GM12878 (cell line): ENCODE measurements around the gene SLC35D2. TPM values are rescaled to one million over a fixed set of nuclear protein-coding genes. Genes with fewer than 3 reads are reported as not detected.
A peak's percentile ranks its signal among the peaks of the same experiment; 100 is the strongest.

ENCODE experiments used
- ATAC-seq: fragments of 200-7000 bp; cut with Tn5 transposase; 3 replicates; pipeline ENCODE4 v1.9.1; 2020; ENCODE audit warnings: mild to moderate bottlenecking, moderate library complexity
- BruUV-seq: library from RNA; stranded (reverse); fragments of 400-500 nt; replicated peaks from 2 replicates; lab custom pipeline; 2021; lab: Mats Ljungman, UMichigan
- CTCF ChIA-PET: fragments of 300-600 bp; sonication (Branson Sonifier 250); formaldehyde crosslinking; extraction: SDS; loops from one replicate; lab custom pipeline; 2021; ENCODE audit warnings: inconsistent platforms; lab: Yijun Ruan, JAX
- POLR2A ChIA-PET: fragments of 350-600 bp; formaldehyde crosslinking; extraction: SDS; loops from one replicate; lab custom pipeline; 2021; ENCODE audit warnings: inconsistent platforms; lab: Charles Lee
- RAD21 ChIA-PET: fragments of 300-600 bp; sonication (Branson Sonifier 250); formaldehyde crosslinking; loops from one replicate; lab custom pipeline; 2023; ENCODE audit warnings: antibody characterized with exemption; ENCODE audit not compliant: unreplicated experiment; lab: Charles Lee
- SMC1A ChIA-PET: fragments of 300-600 bp; sonication (Branson Sonifier 250); formaldehyde crosslinking; loops from one replicate; lab custom pipeline; 2023; ENCODE audit not compliant: unreplicated experiment, uncharacterized antibody; lab: Charles Lee
- DNase-seq: peaks from one replicate; pipeline ENCODE4 v3.0.0-alpha.2; 2011; ENCODE audit warnings: low read depth, low spot score
- FAIRE-seq: peaks from 3 replicates; lab custom pipeline; 2011; peaks lifted over from hg19 to GRCh38; lab: Jason Lieb, UNC
- H2AFZ ChIP-seq: 2 replicates; pipeline ENCODE4 v1.6.0; 2011; ENCODE audit warnings: low read depth, low read length, control low read depth; ENCODE audit not compliant: control insufficient read depth
- H3K27ac ChIP-seq: 2 replicates; pipeline ENCODE4 v1.5.1; 2011; ENCODE audit warnings: control low read depth; ENCODE audit not compliant: control insufficient read depth, insufficient read depth
- H3K27me3 ChIP-seq, 2 experiments: replicated peaks in 1 of 2; 2 replicates each; pipeline versions ENCODE4 v1.6.0 to v1.6.1; 2011; ENCODE audit warnings: low read length in 1 of 2; ENCODE audit not compliant: control insufficient read depth in 2 of 2, insufficient read depth in 2 of 2
- H3K36me3 ChIP-seq, 2 experiments: 2 replicates each; pipeline ENCODE4 v1.5.1; 2011; ENCODE audit warnings: low read length in 1 of 2; ENCODE audit not compliant: control insufficient read depth in 2 of 2, insufficient read depth in 2 of 2
- H3K4me1 ChIP-seq: 2 replicates; pipeline ENCODE4 v1.6.1; 2011; ENCODE audit warnings: mild to moderate bottlenecking, low read length, moderate library complexity, mixed read lengths; ENCODE audit not compliant: control insufficient read depth, insufficient read depth
- H3K4me2 ChIP-seq: 2 replicates; pipeline ENCODE4 v1.6.0; 2011; ENCODE audit warnings: control low read depth; ENCODE audit not compliant: control insufficient read depth, insufficient read depth
- H3K4me3 ChIP-seq: fragments of 200-600 bp; sonication (generic); 2 replicates; pipeline ENCODE4 v1.5.1; 2016
- H3K79me2 ChIP-seq: 2 replicates; pipeline ENCODE4 v1.6.0; 2011; ENCODE audit warnings: low read length; ENCODE audit not compliant: control insufficient read depth, insufficient read depth
- H3K9ac ChIP-seq: 2 replicates; pipeline ENCODE4 v1.8.0; 2011; ENCODE audit warnings: low read length, control low read depth, mixed read lengths; ENCODE audit not compliant: control insufficient read depth, insufficient read depth
- H3K9me3 ChIP-seq: replicated peaks from 3 replicates; pipeline ENCODE4 v1.5.1; 2011; ENCODE audit warnings: mild to moderate bottlenecking, low read length; ENCODE audit not compliant: control insufficient read depth, insufficient read depth
- H4K20me1 ChIP-seq: 2 replicates; pipeline ENCODE4 v1.6.0; 2011; ENCODE audit not compliant: control insufficient read depth, insufficient read depth
- BHLHE40 ChIP-seq, 2 experiments: fragments of 450-650 bp in 1 of 2; IDR thresholded peaks; 2 replicates each; pipeline ENCODE4 v1.6.1; 2011 to 2017; ENCODE audit warnings: low read depth in 2 of 2, borderline replicate concordance in 1 of 2, improper control_type of control experiment in 1 of 2, low read length in 1 of 2, mild to moderate bottlenecking in 1 of 2
- EZH2 ChIP-seq: IDR thresholded peaks from 2 replicates; pipeline ENCODE4 v1.6.1; 2012; ENCODE audit warnings: low read depth, mild to moderate bottlenecking, control low read depth, inconsistent platforms, low read length, borderline replicate concordance; ENCODE audit not compliant: control insufficient read depth
- GABPA ChIP-seq: IDR thresholded peaks from 2 replicates; pipeline ENCODE4 v1.6.1; 2014; ENCODE audit warnings: antibody characterized with exemption, low read depth, mild to moderate bottlenecking, inconsistent platforms
- KDM1A ChIP-seq: fragments of 200-600 bp; sonication (generic); IDR thresholded peaks from 2 replicates; pipeline ENCODE4 v1.6.1; 2016; ENCODE audit warnings: borderline replicate concordance
- MEF2A ChIP-seq: IDR thresholded peaks from 2 replicates; pipeline ENCODE4 v1.6.1; 2011; ENCODE audit warnings: low read depth, mild to moderate bottlenecking, low read length, moderate library complexity; ENCODE audit not compliant: insufficient read depth
- NFYA ChIP-seq: IDR thresholded peaks from 2 replicates; pipeline ENCODE4 v1.6.1; 2011; ENCODE audit warnings: low read depth, mild to moderate bottlenecking, low read length, improper control_type of control experiment, borderline replicate concordance
- NRF1 ChIP-seq: conservative IDR thresholded peaks from 2 replicates; pipeline ENCODE4 v1.6.1; 2011; ENCODE audit warnings: mild to moderate bottlenecking, low read depth, low read length, improper control_type of control experiment
- PKNOX1 ChIP-seq: fragments of 450-650 bp; IDR thresholded peaks from 2 replicates; pipeline ENCODE4 v1.6.1; 2016; ENCODE audit warnings: mild to moderate bottlenecking
- PRDM15 ChIP-seq: fragments of 450-650 bp; formaldehyde crosslinking; IDR thresholded peaks from 2 replicates; pipeline ENCODE4 v1.4.0; 2020; ENCODE audit warnings: mild to moderate bottlenecking, moderate library complexity
- RAD21 ChIP-seq: IDR thresholded peaks from 2 replicates; pipeline ENCODE4 v1.6.1; 2011; ENCODE audit warnings: mild to moderate bottlenecking, low read depth, low read length, moderate library complexity; ENCODE audit not compliant: insufficient read depth
- SUPT20H ChIP-seq: IDR thresholded peaks from 2 replicates; pipeline ENCODE4 v1.6.1; 2011; ENCODE audit warnings: low read depth, mild to moderate bottlenecking, low read length, moderate library complexity, borderline replicate concordance; ENCODE audit not compliant: control insufficient read depth
- SUZ12 ChIP-seq: fragments of 200-600 bp; sonication (generic); IDR thresholded peaks from one replicate; pipeline ENCODE4 v1.6.1; 2018; ENCODE audit warnings: antibody characterized with exemption, mild to moderate bottlenecking; ENCODE audit not compliant: unreplicated experiment
- YY1 ChIP-seq: IDR thresholded peaks from 2 replicates; pipeline ENCODE4 v1.6.1; 2011; ENCODE audit warnings: low read depth, mild to moderate bottlenecking, low read length
- ZBTB33 ChIP-seq: fragments of 450-650 bp; IDR thresholded peaks from 2 replicates; pipeline ENCODE4 v1.6.1; 2017; ENCODE audit warnings: mild to moderate bottlenecking
- ZSCAN29 ChIP-seq: fragments of 450-650 bp; IDR thresholded peaks from 2 replicates; pipeline ENCODE4 v1.6.1; 2017; ENCODE audit warnings: mild to moderate bottlenecking, moderate library complexity
- ZZZ3 ChIP-seq: IDR thresholded peaks from 2 replicates; pipeline ENCODE4 v1.6.1; 2011; ENCODE audit warnings: low read depth; ENCODE audit not compliant: control insufficient read depth, insufficient read length
- WGBS: methylation state at CpG from one replicate; pipeline ENCODE4 v1.1.6; 2016; ENCODE audit warnings: low lambda C conversion rate; ENCODE audit not compliant: insufficient replicate concordance, insufficient coverage; ENCODE audit errors: missing lambda C conversion rate; 5-methylcytosine and 5-hydroxymethylcytosine counted together
- in situ Hi-C: fragments of 300-500 bp; cut with MboI; formaldehyde crosslinking; loops from 9 replicates; pipeline ENCODE4 v1.14.3; 2018; ENCODE audit warnings: mixed read lengths
- intact Hi-C: fragments of 100-400 bp; cut with micrococcal nuclease; formaldehyde crosslinking; loops from one replicate; pipeline ENCODE4 v1.14.2; 2022; ENCODE audit not compliant: unreplicated experiment
- polyA plus RNA-seq, 11 experiments: library from polyadenylated mRNA; depleted of rRNA in 4 of 11; unstranded in 6 of 11; stranded (reverse) in 5 of 11; fragments of >200 nt; fragmentation: Nextera tagmentation in 4 of 11; fragmentation: Illumina TruSeq in 1 of 11; extraction: Ambion mirVana in 4 of 11; extraction: Trizol in 1 of 11; gene quantifications; 1 replicate in 1 of 11; 2 replicates in 10 of 11; pipeline versions ENCODE4 v1.2.1 to v1.2.3, GENCODE V29; 2011 to 2016; ENCODE audit warnings: inconsistent platforms in 2 of 11, missing spikeins in 2 of 11, low read depth in 1 of 11
- total RNA-seq, 4 experiments: library from RNA; depleted of rRNA in 3 of 4; stranded (reverse); fragments of >200 nt in 3 of 4; fragmentation: Illumina TruSeq in 1 of 4; extraction: Trizol in 1 of 4; gene quantifications; 2 replicates each; pipeline versions ENCODE4 v1.2.1 to v1.2.3, GENCODE V29; 2013 to 2021

Gene SLC35D2
- total and polyA plus RNA-seq, 10 of the 15 experiments (the other 5 are each of a cell fraction or from before 2014, with no cell fraction given): 0.64 to 6.3 (median 3.5) TPM

GRCh38 chr9:96417051-96417586, 33.6 kb upstream of the SLC35D2 start:
- Histone ChIP-seq H4K20me1 (no peaks in the 10 kb centered on the region), H3K36me3 (no peaks in the 10 kb centered on the region), H3K79me2 (peaks cover 46% of the 10 kb centered on the region), H3K4me1 (peaks cover 34% of the 10 kb centered on the region), H2AFZ (peak overlapping the region; percentile 87), H3K4me2 (peak overlapping the region; percentile 86), H3K27me3 (no peaks in the 10 kb centered on the region), H3K27ac (peak overlapping the region; percentile 81), H3K4me3 (peak overlapping the region; percentile 81), H3K9me3 (no peaks in the 10 kb centered on the region), H3K9ac (peak overlapping the region; percentile 86)
- RAD21 ChIA-PET: interaction anchor here (0.6 kb wide), 1 partner anchor 1710 kb away, joined by 3 read pairs; no protein-coding TSS in a partner anchor
- no TSS peak for BruUV-seq
- ATAC-seq (peak; percentile 0), DNase-seq (peak; percentile 48), FAIRE-seq (no peak)
- 1% methylated on average over 35 of the region's 50 CpGs for WGBS
- CTCF ChIA-PET: interaction anchor here (0.8 to 0.9 kb wide), 2 partner anchors 16 to 106 kb away, joined by 3 read pairs; no protein-coding TSS in a partner anchor
- intact Hi-C loops (loop anchor here (10.0 kb wide), 1 partner anchor 148 kb away; no protein-coding TSS in a partner anchor), in situ Hi-C loops (loop anchor here (10.0 to 25.0 kb wide), 2 partner anchors 1088 to 1220 kb away; partner anchors contain the start of genes NCBP1, TMOD1 and TSTD2)
- POLR2A ChIA-PET: no interaction called here
- SMC1A ChIA-PET: interaction anchor here (0.5 to 1.4 kb wide), 4 partner anchors 17 to 148 kb away, joined by 3 to 4 read pairs (median 3); no protein-coding TSS in a partner anchor
- TF ChIP-seq KDM1A (no peak), YY1 (peak; percentile 59; the same call in 1 of the 2 replicates), ZBTB33 (no peak), SUZ12 (no peak), ZSCAN29 (0 out of 2 replicates have a peak, but pooled peaks have one; percentile 11), EZH2 (no peak), NRF1 (no peak), RAD21 (no peak), MEF2A (no peak), ZZZ3 (no peak), BHLHE40 (IDR thresholded peaks at IDR 0.05; ENCODE audit: borderline replicate concordance in 1 of 2, low read depth in 2 of 2, low read length in 1 of 2) (peak; percentile 94 to 99), PRDM15 (peak; percentile 77), NFYA (no peak), SUPT20H (no peak), GABPA (no peak), PKNOX1 (no peak; the same call in 1 of the 2 replicates)
